OCI-LY7 (cell line): ENCODE results near the gene RXRA.

Experiments
- CTCF ChIP-seq: fragments of 200-600 bp; sonication (generic); conservative IDR thresholded peaks from 2 replicates; pipeline ENCODE4 v1.5.1; 2014; ENCODE audit warnings: mild to moderate bottlenecking, antibody characterized with exemption, low read length, moderate library complexity, mixed read lengths
- EZH2phosphoT487 ChIP-seq: fragments of 200-600 bp; sonication (generic); IDR thresholded peaks from 2 replicates; pipeline ENCODE4 v1.6.1; 2018; ENCODE audit warnings: low read depth, borderline replicate concordance, mild to moderate bottlenecking, mixed run types, antibody characterized with exemption, low read length, moderate library complexity, mixed read lengths

- no peak for TF ChIP-seq CTCF
- no peak for TF ChIP-seq EZH2phosphoT487
These were observed 158.2 kb downstream of the RXRA start for GRCh38 chr9:134484479-134484878.
